ENCODE results near the gene EPHA4.

DNA sequence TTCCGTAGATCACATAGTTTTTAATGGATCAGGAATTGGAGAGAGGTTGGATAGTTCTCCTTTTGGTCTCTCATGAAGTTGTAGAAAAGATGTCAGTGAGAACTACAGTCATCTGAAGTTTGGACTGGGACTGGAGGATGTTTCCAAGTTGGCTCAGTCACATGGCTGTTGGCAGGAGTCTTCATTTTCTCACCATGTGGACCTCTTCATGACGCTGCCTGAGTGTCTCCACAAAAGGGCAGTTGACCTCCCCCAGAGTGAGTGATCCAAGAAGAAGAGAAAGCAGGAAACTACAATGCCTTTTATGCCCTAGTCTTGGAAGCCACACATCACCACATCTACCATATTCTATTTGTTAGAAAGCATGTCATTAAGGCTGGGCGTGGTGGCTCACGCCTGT lies 171.7 kb downstream of the EPHA4 start:
- no peak for TF ChIP-seq CTCF (IDR thresholded peaks at IDR 0.05)
- TF ChIP-seq POLR2A (IDR thresholded peaks at IDR 0.05), result no peak
- no peak for TF ChIP-seq EP300 (IDR thresholded peaks at IDR 0.05)
